Renal pelvis (tissue), 4 donors: ENCODE measurements around the gene ANKRD10. TPM values are rescaled to one million over a fixed set of nuclear protein-coding genes. Genes with fewer than 3 reads are reported as not detected.
A peak's percentile ranks its signal among the peaks of the same experiment; 100 is the strongest.
"Not testable (repeated sequence)": the region's sequence is repeated elsewhere in the genome, so short reads cannot be mapped to it uniquely, and the experiment has no call there.

Experiments
- DNase-seq: peaks from one replicate; pipeline ENCODE4 v3.0.0-alpha.2; 2013
- polyA plus RNA-seq, 3 donors: library from polyadenylated mRNA; unstranded; fragments of 120-200 nt; gene quantifications; one replicate each; pipeline ENCODE4 v1.2.1, GENCODE V29; 2013; ENCODE audit not compliant: insufficient read length in 3 of 3

ANKRD10 gene
- polyA plus RNA-seq, 3 donors = 206 to 389 (median 356) TPM

DNA sequence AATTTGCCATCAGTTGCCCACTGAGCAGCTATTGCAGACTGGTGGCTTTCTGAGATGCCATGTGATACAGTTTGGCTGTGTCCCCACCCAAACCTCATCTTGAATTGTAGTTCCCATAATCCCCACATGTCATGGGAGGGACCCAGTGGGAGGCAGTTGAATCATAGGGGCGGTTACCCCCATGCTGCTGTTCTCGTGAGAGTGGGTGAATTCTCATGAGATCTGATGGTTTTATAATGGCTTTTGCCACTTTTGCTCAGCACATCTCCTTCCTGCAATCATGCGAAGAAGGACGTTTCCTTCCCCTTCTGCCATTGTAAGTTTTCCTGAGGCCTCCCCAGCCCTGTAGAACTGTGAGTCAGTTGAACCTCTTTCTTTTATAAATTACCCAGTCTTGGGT is 34.8 kb upstream of the ANKRD10 start:
- no peak for DNase-seq

DNA sequence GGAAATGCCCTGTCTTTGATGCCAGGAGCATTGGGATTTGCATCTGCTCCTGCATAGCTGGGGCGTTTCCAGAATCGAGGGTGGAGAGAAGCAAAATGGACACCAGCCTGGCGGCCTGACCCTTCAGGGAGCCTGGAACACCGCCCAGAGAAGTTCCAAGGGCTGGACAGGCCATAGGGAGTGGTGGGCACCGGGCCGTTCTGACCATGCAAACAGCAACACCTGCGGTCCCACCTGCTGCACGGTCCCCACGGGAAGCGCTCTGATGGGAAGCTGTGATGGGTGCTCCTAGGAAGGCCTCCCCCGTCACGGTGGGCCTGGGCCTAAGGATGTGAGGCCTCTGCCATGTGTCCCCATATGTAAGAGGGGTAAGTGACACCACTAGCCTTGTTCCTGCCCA is 34.2 kb upstream of the ANKRD10 start:
- no peak for DNase-seq

DNA sequence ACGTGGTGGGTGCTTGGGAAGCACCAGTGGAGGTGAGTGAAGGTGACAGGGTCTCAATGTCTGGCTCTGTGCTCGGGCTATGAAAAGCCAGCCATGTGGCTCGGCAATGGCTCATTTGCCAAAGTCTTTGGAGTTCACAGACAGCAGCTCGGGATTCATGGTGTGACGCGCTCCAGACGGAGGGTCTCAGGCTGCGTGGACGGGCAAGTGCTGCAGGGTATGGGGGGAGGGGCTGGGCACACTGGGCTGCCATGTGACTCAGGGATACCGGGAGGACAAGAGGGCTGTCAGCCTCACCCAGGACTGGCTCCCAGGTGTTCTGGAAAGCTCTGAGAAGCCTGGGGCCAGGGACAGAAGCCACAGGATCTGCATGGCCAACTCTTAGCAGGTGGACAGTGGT is 32.5 kb upstream of the ANKRD10 start:
- DNase-seq = not testable (repeated sequence)

DNA sequence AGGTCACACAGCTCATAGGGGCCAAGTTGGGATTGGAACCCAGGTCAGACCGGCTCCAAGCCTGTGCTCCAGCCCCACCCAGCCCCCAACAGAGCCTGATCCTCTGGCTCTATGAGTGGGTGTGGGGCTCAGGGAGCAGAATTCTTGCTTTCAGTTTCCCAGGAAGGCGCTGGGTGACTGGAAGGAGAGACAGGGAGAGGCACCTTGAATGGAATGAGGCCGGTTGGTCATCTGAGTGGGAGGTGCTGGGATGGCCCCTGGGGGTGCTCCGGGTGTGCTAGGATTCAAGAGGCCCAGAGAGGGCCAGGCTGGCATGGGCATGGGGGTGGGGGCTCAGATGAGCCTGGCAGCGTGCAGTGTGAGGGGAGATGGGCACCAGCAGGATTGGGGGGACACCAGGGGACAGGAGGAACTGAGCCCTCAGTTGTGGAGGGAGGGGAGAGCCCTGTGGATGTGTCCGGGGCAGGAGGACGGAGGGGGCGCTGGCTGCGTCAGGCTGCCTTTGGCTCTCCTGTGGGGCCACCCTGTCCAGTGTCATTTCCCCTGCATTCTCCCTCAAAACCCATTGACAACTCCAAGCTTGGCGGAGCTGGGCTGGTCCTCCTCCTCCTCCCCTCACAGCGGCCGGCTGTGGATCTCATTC is 31.2 kb upstream of the ANKRD10 start:
- DNase-seq = no peak

DNA sequence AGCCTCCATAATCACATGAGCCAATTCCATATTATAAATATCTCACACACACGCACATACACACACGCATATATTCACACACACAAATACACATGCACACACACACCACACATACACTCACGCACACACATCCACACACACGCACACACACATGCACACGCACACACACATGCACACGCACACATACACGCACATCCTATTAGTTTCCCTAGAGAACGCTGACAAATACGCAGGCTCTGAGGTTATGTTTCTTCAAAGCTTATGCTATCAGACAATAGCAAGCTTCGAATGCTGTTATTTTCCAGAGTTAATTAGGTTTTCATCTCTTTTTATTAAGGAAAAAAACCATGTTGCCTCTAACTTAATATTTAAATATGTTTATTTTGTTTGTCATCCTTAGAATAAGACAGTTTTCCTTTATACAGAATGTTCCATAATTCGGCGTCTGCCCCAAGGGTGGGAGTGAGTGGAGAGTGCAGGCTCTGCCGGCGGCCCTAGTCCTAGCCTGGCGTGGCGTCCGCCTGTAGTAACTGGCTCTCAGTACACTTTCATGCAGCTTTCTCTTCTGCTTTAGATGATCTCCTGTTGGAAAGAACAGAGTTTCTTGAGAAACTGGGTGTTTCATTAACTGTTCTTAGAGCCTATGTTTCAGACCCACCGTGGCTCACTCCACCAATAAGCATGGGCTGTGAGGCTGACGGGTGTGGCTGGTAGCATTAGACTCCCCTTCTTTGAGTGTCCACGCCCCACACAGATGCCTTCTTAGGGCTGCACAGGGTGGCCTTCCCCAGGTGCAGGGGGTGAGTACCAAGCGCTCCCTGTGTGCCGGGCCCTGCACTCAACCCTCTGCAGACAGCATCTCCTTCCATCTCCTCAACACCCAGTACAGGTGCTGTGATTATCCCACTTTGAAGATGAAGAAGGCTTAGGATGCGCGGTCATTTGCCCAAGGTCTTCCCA is 30.4 kb upstream of the ANKRD10 start:
- no peak for DNase-seq

DNA sequence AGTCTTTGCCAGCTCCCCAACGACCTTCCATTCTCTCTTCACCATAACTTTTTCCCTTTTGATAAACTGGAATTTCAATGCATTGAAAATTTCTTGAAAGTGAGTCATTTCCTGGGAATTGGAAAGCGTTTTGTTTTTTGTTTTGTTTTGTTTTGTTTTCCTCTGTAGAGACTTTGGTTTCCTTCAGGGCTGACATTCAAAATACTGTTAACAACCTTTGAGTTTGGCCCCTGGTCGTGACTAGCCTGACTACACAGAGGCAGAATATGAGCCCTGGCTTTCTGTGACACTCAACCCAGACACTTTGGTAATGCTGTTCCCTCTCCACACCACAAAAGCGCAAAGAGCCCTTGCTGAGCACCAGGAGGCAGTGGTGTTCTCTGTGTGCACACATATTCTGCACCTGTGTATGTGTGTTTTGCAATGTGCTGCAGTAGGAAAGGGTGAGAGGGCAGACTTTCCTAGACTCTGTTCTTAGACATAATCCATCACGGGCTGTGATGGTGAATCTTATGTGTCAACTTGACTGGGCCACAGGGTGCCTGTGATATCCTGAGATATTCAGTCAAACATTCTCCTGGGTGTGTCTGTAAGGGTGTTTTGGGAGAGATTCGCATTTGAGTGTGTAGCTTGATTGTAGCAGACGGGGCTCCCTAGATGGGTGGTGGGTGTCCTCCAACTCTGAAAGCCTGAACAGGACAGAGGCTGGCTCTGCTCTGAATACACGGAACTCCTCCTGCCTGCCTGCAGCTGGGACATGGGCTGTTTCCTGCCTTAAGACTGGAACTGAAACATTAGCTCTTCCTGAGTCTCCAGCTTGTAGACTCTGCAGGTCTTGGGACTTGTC is 29.5 kb upstream of the ANKRD10 start:
- DNase-seq = peak; percentile 26

DNA sequence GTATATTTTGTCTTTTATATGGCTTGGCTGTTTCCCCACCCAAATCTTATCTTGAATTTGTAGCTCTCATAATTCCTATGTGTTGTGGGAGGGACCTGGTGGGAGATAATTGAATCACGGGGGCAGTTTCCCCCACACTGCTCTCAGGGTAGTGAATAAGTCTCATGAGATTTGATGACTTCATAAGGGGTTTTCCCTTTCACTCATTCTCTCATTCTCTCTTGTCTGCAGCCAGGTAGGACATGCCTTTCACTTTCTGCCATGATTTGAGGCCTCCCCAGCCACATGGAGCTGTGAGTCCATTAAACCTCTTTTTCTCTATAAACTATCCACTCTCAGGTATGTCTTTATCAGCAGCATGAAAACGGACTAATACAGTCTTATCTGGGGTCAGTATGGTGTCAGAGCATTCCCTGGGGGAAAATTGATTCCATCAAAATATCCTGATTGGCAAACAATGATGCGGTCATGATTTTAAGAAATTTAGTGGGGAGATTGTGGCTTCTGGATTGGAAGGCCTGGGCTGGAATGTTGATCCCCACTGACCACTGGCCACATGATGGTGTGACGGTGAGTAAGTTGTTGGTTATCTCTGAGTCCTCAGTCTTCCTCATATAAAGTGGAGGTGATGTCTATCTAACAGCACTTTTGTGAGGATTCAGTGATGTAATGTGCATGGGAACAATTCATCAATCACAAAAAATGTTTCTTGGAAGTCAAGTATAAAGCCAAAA is 27.5 kb upstream of the ANKRD10 start:
- DNase-seq = no peak

DNA sequence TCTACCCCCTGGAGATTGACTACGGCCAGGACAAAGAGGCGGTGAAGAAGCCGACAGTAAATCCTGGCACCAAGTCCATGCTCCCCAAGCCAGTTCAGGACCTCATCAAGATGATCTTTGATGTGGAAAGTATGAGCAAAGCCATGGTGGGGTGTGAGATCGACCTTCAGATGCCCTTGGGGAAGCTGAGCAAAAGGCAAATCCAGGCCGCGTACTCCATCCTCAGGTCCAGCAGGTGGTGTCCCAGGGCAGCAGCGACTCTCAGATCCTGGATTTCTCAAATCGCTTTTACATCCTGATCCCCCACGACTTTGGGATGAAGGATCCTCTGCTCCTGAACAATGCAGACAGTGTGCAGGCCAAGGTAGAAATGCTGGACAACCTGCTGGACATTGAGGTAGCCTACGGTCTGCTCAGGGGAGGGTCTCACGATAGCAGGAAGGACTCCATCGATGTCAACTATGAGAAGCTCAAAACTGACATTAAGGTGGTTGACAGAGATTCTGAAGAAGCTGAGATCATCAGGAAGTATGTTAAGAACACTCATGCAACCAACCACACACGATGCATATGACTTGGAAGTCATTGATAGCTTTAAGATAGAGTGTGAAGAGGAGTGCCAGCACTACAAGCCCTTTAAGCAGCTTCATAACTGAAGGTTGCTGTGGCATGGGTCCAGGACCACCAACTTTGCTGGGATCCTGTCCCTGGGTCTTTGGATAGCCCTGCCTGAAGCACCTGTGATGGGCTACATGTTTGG is 24.0 kb upstream of the ANKRD10 start:
- DNase-seq = no peak

DNA sequence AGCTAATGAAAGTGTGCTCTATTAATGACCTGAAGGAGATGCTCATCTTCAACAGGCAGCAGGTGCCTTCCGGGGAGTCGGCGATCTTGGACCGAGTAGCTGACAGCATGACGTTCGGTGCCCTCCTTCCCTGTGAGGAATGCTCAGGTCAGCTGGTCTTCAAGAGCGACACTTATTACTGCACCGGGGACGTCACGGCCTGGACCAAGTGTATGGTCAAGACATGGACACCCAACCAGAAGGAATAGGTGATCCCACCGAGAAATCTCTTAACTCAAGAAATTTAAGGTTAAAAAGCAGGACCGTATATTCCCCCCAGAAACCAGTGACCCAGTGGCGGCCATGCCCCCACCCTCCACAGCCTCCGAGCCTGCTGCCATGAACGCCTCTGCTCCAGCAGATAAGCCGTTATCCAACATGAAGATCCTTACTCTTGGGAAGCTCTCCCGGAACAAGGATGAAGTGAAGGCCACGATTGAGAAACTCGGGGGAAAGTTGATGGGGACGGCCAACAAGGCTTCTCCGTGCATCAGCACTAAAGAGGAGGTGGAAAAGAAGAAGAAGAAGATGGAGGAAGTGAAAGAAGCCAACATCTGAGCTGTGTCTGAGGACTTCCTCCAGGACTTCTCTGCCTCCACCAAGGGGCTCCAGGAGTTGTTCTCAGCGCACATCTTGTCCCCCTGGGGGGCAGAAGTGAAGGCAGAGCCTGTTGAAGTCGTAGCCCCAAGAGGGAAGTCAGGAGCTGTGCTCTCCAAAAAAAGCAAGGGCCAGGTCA is 22.8 kb upstream of the ANKRD10 start:
- no peak for DNase-seq

DNA sequence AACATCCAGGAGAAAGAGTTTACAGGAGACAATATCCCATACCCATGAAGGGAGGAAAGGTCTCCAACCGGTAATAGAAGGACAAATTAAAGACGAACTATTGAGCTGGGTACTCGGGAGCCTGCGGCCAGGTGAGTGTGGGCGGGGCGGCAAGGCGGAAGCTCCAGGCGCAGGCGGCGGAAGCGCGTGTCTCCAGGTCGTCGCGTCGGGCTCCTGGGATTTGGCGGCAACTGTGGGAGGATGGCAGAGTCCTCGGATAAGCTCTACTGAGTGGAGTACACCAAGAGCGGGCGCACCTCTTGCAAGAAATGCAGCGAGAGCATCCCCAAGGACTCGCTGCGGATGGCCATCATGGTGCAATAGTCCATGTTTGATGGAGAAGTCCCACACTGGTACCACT is 21.6 kb upstream of the ANKRD10 start:
- DNase-seq = no peak

DNA sequence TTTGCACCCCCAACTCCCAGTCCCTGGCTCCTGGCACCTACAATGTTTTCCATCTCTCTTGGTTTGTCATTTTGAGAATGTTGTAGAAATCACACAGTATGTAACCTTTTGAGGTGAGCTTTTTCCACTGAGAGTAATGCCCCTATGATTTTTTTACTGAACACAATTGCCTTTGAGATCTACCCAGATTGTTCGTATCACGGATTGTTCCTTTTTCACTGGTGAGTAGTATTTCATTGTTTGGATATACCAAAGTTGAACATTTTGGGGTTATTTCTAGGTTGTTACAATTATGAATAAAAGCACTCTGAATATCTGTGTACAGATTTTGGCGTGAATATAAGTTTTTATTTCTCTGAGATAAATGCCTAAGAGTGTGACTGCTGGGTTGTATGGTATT is 17.7 kb upstream of the ANKRD10 start:
- no peak for DNase-seq

DNA sequence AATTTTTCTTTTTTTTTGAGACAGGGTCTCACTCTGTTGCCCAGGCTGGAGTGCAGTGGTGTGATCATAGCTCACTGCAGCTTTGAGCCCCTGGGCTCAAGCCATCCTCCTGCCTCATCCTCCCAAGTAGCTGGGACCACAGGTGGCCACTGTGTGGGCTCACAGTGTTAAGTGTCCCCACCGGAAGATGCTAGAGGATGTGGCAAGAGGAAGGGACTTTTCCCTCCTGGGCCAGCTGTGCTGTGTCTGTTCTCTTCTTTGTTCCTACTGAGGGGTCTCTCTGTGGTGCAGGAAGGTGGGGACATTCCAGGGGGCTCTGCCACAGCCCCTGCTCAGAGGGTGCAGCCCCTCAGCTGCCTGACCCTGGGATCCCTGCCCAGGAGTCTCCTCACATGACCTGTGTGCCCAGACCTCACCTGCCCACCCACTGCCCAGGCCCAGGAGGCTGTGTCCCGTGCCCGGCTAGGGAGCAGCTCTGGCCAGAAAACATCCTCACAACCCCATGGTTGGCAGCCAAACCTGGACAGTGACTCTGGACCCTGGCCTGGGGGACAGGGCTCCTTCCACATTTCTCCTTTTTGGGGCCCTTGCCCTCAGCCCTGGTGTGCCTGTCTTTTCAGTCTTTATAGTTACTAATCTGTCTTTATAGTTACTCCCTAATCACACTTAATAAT is 14.4 kb upstream of the ANKRD10 start:
- DNase-seq = no peak

DNA sequence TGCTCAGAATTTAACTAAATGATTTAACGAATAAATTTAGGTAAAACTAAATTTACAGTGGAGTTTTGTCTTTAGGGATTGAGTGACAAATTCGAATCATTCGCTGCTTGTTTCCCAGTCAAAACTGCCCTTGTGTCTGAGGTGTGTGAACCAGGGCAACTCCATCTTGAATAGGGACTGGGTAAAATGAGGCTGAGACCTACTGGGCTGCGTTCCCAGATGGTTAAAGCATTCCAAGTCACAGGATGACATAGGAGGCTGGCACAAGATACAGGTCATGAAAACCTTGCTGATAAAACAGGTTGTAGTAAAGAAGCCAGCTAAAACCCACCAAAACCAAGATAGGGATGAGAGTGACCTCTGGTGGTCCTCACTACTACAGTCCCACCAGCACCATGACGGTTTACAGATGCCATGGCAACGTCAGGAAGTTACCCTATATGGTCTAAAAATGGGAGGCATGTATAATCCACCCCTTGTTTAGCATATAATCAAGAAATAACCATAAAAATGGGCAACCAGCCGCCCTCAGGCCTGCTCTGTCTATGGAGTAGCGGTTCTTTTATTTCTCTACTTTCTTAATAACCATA is 10.2 kb upstream of the ANKRD10 start:
- peak; percentile 59 for DNase-seq

DNA sequence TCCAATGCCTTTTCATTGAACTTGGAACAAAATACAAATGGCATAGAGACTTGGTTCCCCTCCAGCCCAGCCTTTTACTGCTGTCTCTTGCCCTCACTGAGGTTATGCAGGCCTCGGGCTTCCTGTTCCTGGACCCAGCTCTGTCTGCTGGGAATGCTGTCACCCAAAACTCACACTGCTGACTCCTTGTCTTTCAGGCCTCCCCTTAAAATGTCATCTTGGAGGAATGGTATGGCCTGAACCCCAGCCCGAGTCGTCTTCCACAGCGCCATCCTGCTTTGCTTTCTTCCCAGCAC is 9.7 kb upstream of the ANKRD10 start:
- DNase-seq = no peak

DNA sequence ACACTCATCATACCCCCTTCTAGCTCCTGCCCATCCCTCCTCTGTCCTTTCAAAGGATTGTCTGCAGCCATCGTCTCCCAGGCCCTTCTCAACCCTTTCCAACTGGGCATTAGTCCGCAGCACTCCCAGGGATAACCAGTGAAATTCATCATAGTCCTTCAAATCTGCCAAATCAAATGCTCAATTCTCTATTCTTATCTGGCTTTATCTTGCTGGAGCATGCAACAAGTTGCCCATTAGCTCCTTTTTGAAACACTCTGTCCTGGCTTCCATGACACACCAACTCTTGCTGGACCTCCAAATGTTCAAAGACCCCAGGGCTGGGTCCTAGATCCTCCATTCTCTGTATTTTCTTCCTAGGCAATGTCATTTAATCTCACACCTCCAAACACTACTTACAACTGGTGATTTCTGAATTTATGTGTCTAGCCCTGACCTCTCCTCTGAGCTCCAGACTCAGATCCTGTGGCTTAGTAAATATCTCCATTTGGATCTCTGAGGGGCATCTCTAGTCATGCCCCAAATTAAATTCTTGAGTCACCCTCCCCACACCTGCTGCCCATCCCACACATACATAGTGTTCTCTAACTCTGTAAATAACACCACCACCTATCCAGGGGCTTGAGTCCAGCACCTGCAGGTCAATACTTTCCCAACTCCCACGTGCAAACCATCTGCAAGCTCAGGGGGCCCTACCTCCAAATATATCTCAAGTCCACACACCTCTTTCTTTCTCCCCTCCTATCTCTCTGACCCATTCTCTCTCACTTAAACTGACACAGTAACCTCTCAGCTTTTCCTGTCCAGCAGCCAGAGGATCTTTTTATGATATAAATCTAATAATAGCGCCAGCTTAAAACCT is 9.1 kb upstream of the ANKRD10 start:
- DNase-seq = no peak

DNA sequence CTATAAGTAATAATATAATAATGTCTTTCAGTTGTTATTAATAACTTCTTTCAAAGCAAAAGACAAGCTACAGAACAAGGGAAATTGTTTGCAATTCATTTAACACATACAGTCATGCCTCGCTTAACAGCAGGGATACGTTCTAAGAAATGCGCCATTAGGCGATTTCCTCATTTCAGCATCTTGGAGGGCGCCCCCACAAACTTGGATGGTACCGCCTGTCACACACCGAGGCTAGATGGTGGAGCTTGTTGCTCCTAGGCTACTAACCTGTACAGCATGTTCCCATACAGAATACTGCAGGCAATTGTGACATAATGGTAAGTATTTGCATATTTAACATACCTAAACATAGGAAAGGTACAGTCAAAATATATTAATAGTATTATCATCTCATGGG is 8.2 kb upstream of the ANKRD10 start:
- no peak for DNase-seq

DNA sequence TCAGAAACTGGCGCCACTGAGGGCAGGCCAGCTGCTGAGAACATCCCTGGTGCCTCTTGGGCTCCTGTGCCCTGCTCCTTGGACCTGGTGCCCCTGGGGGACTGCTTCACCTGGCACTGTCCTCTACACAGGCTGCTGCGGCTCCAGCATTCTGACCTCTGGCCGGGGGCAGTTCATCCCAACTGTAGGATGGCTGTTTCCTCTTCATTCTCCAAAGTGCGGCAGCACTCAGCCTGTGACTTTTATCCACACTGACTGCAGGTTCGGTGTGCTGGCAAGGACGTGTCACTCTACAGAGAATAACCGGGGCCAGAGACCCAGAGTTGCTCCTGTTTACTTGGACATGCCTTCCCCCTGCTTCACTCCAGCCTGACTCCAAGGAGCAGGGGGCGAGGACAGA is 7.6 kb upstream of the ANKRD10 start:
- no peak for DNase-seq

DNA sequence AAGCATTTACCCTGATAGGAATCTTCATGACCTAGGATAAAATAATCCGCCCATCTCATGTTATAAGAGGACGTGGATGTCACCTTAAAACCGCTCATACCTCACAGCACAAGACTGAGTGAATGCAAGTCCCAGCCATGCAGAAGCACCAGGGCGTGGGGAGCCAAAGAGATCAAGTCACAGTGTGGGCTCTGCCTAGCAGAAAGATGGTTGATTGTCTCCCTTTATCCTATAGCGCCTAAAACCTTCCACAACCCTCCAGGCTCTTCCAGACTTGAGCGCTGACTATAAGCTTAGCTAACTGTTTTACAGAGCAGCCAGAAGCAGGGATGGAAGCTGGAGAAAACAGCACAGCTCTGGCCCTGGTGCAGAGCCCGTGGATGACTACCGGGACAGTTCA is 6.8 kb upstream of the ANKRD10 start:
- no peak for DNase-seq
